Prostate gland (tissue), 2 donors: ENCODE measurements around the gene VWA1. TPM values are rescaled to one million over a fixed set of nuclear protein-coding genes. Genes with fewer than 3 reads are reported as not detected.
A peak's percentile ranks its signal among the peaks of the same experiment; 100 is the strongest.
"Not testable (repeated sequence)": the region's sequence is repeated elsewhere in the genome, so short reads cannot be mapped to it uniquely, and the experiment has no call there.

ENCODE experiments used
- DNase-seq: peaks from one replicate; pipeline ENCODE4 v3.0.0-alpha.2; 2019; ENCODE audit warnings: low spot score
- H3K27ac ChIP-seq, 2 donors: fragments of 200-600 bp; sonication (generic); 2 replicates each; pipeline ENCODE4 v1.5.1; 2017 to 2019
- H3K27me3 ChIP-seq: fragments of 200-600 bp; sonication (generic); replicated peaks from 2 replicates; pipeline ENCODE4 v1.5.1; 2019; ENCODE audit not compliant: insufficient read depth
- H3K36me3 ChIP-seq, 2 donors: fragments of 200-600 bp; sonication (generic); 1 replicate in 1 of 2; 2 replicates in 1 of 2; pipeline versions ENCODE4 v1.5.1 to v1.8.1; 2017 to 2019
- H3K4me1 ChIP-seq: fragments of 200-600 bp; sonication (generic); replicated peaks from 2 replicates; pipeline ENCODE4 v1.5.1; 2019
- H3K4me3 ChIP-seq, 2 donors: fragments of 200-600 bp; sonication (generic); 2 replicates each; pipeline ENCODE4 v1.5.1; 2017 to 2019
- H3K9me3 ChIP-seq: fragments of 200-600 bp; sonication (generic); 2 replicates; pipeline ENCODE4 v1.5.1; 2017
- POLR2A ChIP-seq: fragments of 450-650 bp; IDR thresholded peaks from one replicate; pipeline ENCODE4 v1.6.1; 2016; ENCODE audit warnings: antibody characterized with exemption, mild to moderate bottlenecking
- POLR2AphosphoS5 ChIP-seq: sonication (generic); formaldehyde crosslinking; IDR thresholded peaks from one replicate; pipeline ENCODE4 v1.6.1; 2017; ENCODE audit warnings: antibody characterized with exemption
- WGBS: methylation state at CpG from one replicate; pipeline ENCODE4 v1.1.5; 2018; 5-methylcytosine and 5-hydroxymethylcytosine counted together
- intact Hi-C: fragments of 100-400 bp; cut with DNase I; formaldehyde crosslinking; loops from one replicate; pipeline ENCODE4 v1.14.2; 2022
- total RNA-seq, 2 donors: library from RNA; depleted of rRNA; stranded (reverse); fragments of >200 nt; gene quantifications; one replicate each; pipeline ENCODE4 v1.1.0, GENCODE V29; 2016
- TF ChIP-seq, protein P1 (sequence below), 4 experiments: fragments of 200-600 bp in 2 of 4; fragments of 450-650 bp in 2 of 4; sonication (generic) in 2 of 4; IDR thresholded peaks; 1 replicate in 3 of 4; 2 replicates in 1 of 4; pipeline ENCODE4 v1.5.1; 2016 to 2019; ENCODE audit warnings: antibody characterized with exemption in 4 of 4, mild to moderate bottlenecking in 2 of 4, moderate library complexity in 2 of 4

The VWA1 gene
- total RNA-seq, 2 donors from 2014 or later = 191 to 227 TPM

DNA sequence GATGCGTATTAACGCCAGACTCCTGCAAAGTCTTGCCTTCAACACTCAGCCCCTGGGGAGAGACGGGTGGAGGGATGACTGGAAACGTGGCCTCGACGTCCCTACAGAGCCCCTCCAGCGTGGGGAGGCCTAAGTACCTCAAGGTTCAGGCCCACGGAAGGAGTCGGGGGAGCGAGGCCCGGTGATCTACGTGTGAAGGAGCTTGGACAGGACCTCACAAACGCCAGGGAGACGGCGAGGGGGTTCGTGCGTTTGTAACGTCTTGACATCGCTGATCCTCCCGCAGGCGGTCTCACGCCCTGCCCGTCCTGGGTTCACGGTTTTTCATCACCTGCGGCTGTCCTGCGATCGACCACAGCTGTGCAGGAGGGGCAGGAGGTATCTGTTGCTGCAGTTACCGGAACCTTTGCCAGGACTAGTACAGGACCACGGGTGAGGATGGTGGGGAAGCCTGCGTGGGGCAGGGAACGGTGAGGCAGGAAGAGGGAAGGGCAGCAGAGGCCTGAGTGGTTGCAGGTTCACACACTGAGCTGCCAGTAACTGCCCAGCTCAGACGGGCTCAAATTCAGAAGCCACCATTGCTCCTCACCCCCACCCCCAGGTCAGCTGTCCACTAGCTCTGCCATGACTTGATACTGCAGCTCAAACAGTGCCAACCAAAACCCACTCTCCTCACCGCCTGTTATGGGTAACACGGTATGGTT, 35.5 kb upstream of the VWA1 start:
- no peak for TF ChIP-seq POLR2AphosphoS5
- TF ChIP-seq POLR2A = no peak
- TF ChIP-seq, protein P1, sequence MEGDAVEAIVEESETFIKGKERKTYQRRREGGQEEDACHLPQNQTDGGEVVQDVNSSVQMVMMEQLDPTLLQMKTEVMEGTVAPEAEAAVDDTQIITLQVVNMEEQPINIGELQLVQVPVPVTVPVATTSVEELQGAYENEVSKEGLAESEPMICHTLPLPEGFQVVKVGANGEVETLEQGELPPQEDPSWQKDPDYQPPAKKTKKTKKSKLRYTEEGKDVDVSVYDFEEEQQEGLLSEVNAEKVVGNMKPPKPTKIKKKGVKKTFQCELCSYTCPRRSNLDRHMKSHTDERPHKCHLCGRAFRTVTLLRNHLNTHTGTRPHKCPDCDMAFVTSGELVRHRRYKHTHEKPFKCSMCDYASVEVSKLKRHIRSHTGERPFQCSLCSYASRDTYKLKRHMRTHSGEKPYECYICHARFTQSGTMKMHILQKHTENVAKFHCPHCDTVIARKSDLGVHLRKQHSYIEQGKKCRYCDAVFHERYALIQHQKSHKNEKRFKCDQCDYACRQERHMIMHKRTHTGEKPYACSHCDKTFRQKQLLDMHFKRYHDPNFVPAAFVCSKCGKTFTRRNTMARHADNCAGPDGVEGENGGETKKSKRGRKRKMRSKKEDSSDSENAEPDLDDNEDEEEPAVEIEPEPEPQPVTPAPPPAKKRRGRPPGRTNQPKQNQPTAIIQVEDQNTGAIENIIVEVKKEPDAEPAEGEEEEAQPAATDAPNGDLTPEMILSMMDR (IDR thresholded peaks at IDR 0.05) = no peak
- Histone ChIP-seq H3K9me3 (no peaks in the 10 kb centered on the region), H3K36me3 (peaks cover 0 to 6% of the 10 kb centered on the region in 2 donors), H3K27me3 (no peaks in the 10 kb centered on the region), H3K4me1 (peaks cover 15% of the 10 kb centered on the region), H3K4me3 (peak overlapping the region; percentile 92 to 96), H3K27ac (peak overlapping the region; percentile 65 to 79)
- intact Hi-C loops = loop anchor here (1.0 kb wide), 1 partner anchor 25 kb away; the partner anchor contains the start of gene AURKAIP1
- 6% methylated on average over 33 of the region's 34 CpGs for WGBS
- no peak for DNase-seq

DNA sequence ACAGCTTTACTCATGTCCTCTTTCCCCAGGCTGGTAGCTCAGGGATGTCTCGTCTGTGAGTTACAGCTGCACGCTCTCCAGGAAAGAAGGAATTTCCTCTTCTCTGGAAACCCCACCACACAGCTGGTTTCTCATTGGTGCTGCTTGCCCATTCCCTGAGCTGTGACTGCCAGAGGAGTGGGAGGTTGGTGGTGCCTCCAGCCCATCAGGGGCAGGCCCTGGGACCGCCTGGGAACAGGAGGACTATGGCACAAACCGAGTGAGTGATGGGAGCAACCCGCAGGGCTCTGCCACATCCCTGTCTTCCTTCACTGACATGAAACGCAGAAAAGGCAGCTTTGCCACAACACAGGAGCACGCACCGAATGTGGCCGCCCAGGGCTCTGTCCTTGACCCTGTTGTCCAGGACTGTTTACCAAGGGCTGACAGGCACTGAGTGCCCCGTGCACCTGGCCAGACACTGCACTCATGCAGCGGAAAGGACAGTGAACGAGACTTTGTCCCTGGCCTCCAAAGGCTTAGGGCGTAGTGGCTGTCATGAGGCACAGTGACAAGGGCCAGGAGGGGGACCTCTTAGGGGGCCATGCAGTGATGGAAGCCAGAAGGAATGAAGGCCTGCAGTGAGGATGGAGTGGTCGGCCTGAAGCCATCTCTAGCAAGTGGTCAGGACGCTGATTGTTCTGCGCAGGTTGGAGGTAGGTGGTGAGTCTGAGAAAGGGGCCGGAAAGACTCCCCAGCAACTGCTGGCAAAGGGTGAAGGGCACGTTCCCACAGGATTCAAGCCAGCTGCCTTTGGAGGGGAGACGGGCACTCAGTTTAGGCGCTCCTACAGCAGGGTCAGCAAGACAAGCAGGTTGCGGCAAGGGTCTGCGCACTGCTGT, 34.7 kb upstream of the VWA1 start:
- Histone ChIP-seq H3K27ac (no peak overlapping the region), H3K27me3 (no peaks in the 10 kb centered on the region), H3K36me3 (peaks cover 0 to 6% of the 10 kb centered on the region in 2 donors), H3K9me3 (no peaks in the 10 kb centered on the region), H3K4me1 (peaks cover 18% of the 10 kb centered on the region), H3K4me3 (peak overlapping the region; percentile 92 to 96)
- no peak for DNase-seq
- intact Hi-C loops = no loop called here
- 80% methylated on average over 22 of the region's 22 CpGs for WGBS
- TF ChIP-seq POLR2A = no peak
- TF ChIP-seq, protein P1 (IDR thresholded peaks at IDR 0.05) = no peak
- TF ChIP-seq POLR2AphosphoS5 = no peak

DNA sequence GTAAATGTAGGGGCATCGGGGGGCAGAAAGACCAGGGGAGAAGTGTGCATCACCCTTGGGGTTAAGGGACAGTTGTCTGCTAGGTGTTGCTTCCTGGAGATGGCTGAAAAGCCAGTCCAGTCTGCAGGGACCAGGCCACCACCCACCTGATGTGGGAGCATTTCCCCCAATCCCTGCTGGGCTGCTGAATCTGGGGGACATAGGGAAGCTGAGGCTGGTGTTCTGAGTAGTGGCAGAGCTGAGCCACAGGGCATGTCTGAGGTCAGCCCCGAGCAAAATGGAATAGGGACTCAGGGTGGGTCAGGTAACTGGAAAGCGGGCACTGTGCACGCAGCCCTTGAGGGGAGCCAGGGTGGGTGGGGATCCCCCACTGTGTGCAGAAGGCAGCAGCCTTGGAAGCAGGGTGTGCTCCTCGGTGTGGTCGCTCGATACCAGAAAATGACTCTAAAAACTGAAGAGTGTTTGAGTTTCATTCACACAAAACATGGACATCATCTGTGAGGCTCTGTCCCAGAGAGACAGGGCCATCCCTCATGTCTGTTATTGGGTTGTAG, 34.0 kb upstream of the VWA1 start:
- H3K4me3 ChIP-seq = no peak overlapping the region
- intact Hi-C loops = no loop called here
- peaks cover 24% of the 10 kb centered on the region for H3K4me1 ChIP-seq
- H3K27ac ChIP-seq = no peak overlapping the region
- peaks cover 0 to 6% of the 10 kb centered on the region in 2 donors for H3K36me3 ChIP-seq
- H3K9me3 ChIP-seq = no peaks in the 10 kb centered on the region
- H3K27me3 ChIP-seq = no peaks in the 10 kb centered on the region
- 83% methylated on average over 7 of the region's 7 CpGs for WGBS
- no peak for DNase-seq
- no peak for TF ChIP-seq POLR2A
- TF ChIP-seq, protein P1 (IDR thresholded peaks at IDR 0.05) = no peak
- TF ChIP-seq POLR2AphosphoS5 = no peak

DNA sequence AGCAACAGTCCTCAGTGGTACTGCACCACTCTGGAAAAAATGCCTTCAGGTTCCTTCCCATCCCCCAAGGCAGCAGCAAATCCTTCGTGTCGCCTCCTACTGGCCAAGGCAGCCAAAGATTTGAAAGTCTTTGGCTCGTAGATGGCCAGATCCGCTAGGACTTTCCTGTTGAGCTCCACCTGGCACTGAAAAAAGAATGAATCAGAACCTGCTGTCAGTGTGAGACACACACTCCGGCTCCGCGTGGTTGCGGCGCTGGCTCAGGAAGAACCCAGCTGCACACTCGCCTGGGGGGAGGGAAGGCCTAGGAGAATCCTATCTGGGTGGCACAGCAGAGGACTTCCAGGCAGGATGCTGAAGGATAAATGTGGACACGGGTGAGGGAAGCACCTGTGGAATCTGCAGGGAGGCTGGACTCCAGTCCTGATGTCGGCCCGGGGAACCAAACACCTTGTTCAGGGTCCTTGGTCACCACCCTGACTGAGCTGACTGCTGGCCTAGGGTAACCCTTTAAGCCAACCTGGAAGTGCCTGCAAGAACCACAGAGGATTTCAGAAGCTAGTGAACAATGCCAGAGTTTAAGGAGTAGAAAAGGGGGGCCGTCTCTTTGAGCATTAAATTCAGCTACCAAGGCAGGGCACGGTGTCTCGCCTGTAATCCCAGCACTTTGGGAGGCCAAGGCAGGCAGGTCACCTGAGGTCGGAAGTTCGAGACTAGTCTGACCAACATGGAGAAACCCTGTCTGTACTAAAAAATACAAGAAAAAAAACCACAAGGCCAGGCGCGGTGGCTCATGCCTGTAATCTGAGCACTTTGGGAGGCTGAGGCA, 33.2 kb upstream of the VWA1 start:
- no peaks in the 10 kb centered on the region for H3K27me3 ChIP-seq
- H3K4me1 ChIP-seq = peaks cover 24% of the 10 kb centered on the region
- TF ChIP-seq, protein P1 (IDR thresholded peaks at IDR 0.05) = peak in 2 of 4 experiments; percentile 23 to 37
- no peak for TF ChIP-seq POLR2AphosphoS5
- no peak for DNase-seq
- H3K4me3 ChIP-seq = no peak overlapping the region
- H3K36me3 ChIP-seq = peaks cover 0 to 5% of the 10 kb centered on the region in 2 donors
- intact Hi-C loops = no loop called here
- no peaks in the 10 kb centered on the region for H3K9me3 ChIP-seq
- H3K27ac ChIP-seq = no peak overlapping the region
- WGBS = 68% methylated on average over 20 of the region's 20 CpGs

DNA sequence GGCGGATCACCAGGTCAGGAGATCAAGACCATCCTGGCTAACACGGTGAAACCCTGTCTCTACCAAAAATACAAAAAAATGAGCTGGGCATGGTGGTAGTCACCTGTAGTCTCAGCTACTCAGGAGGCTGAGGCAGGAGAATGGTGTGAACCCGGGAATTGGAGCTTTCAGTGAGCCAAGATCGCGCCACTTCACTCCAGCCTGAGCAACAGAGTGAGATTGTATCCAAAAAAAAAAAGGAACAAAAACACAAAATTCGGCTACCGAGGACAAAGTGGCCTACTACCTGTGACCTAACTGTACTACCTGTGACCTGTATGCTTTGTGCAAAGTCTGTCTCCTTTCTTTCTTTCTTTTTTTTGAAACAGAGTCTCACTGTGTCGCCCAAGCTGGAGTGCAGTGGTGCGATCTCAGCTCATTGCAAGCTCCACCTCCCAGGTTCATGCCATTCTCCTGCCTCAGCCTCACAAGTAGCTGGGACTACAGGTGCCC, 32.5 kb upstream of the VWA1 start:
- H3K4me3 ChIP-seq, H3K27me3 ChIP-seq, H3K36me3 ChIP-seq, H3K9me3 ChIP-seq, H3K27ac ChIP-seq, DNase-seq, intact Hi-C loops: not testable (repeated sequence)
- 85% methylated on average over 9 of the region's 9 CpGs for WGBS
- peaks cover 19% of the 10 kb centered on the region for H3K4me1 ChIP-seq
